Stimulated activated CD8-positive, alpha-beta memory T cell treated with anti-CD3 and anti-CD28 coated beads, Interleukin-4, amount 100 ng/mL, for 24 hours (primary cell): Measurements from ENCODE around the gene AHDC1.
A peak's percentile ranks its signal among the peaks of the same experiment; 100 is the strongest.

Experiments used
- DNase-seq: peaks from one replicate; pipeline ENCODE4 v3.0.0-alpha.2; 2020; ENCODE audit warnings: low read depth

Gene AHDC1

GRCh38 chr1:27599605-27600497, 4.1 kb downstream of the AHDC1 start:
- DNase-seq = no peak

GRCh38 chr1:27598902-27599528, 4.9 kb downstream of the AHDC1 start:
- peak; percentile 44 for DNase-seq

- DNase-seq = no peak
Observed at GRCh38 chr1:27598295-27598687, 5.7 kb downstream of the AHDC1 start.

GRCh38 chr1:27597516-27598294, 6.2 kb downstream of the AHDC1 start:
- DNase-seq = no peak

GRCh38 chr1:27596986-27597385, 7.0 kb downstream of the AHDC1 start:
- DNase-seq = no peak

GRCh38 chr1:27596261-27596660, 7.7 kb downstream of the AHDC1 start:
- no peak for DNase-seq

- no peak for DNase-seq
Observed at GRCh38 chr1:27595597-27595996, 8.3 kb downstream of the AHDC1 start.

GRCh38 chr1:27594564-27595510, 9.1 kb downstream of the AHDC1 start:
- DNase-seq = no peak

GRCh38 chr1:27593678-27594563, 10.0 kb downstream of the AHDC1 start:
- DNase-seq = no peak

- no peak for DNase-seq
Observed at GRCh38 chr1:27592931-27593677, 10.8 kb downstream of the AHDC1 start.

- no peak for DNase-seq
Observed at GRCh38 chr1:27592232-27592930, 11.6 kb downstream of the AHDC1 start.

GRCh38 chr1:27591622-27592021, 12.3 kb downstream of the AHDC1 start:
- no peak for DNase-seq

GRCh38 chr1:27590917-27591508, 12.9 kb downstream of the AHDC1 start:
- DNase-seq = no peak

- no peak for DNase-seq
Observed at GRCh38 chr1:27589841-27590426, 14.0 kb downstream of the AHDC1 start.

GRCh38 chr1:27589441-27589840, 14.5 kb downstream of the AHDC1 start:
- no peak for DNase-seq

- no peak for DNase-seq
Observed at GRCh38 chr1:27588256-27589232, 15.4 kb downstream of the AHDC1 start.

GRCh38 chr1:27585684-27586083, 18.3 kb downstream of the AHDC1 start:
- DNase-seq = no peak
